H1 (cell line): ENCODE measurements around the gene SNX17. TPM values are rescaled to one million over a fixed set of nuclear protein-coding genes. Genes with fewer than 3 reads are reported as not detected.

Source experiments
- CBX5 ChIP-seq: fragments of 300-800, 300-1000 bp; sonication (generic); IDR thresholded peaks from 2 replicates; pipeline ENCODE4 v1.7.1; 2016; ENCODE audit warnings: antibody characterized with exemption, low read length, low read depth
- EZH2 ChIP-seq: fragments of 200-600 bp; sonication (generic); IDR thresholded peaks from 2 replicates; pipeline ENCODE4 v1.7.1; 2012; ENCODE audit warnings: low read depth, mild to moderate bottlenecking, moderate library complexity, low read length, inconsistent platforms; ENCODE audit not compliant: severe bottlenecking
- POLR2AphosphoS5 ChIP-seq: IDR thresholded peaks from 2 replicates; pipeline ENCODE4 v1.6.1; 2011; ENCODE audit warnings: low read depth, low read length
- RFX5 ChIP-seq: IDR thresholded peaks from 2 replicates; pipeline ENCODE4 v1.6.1; 2011; ENCODE audit warnings: low read depth, low read length, improper control_type of control experiment, borderline replicate concordance
- SAP30 ChIP-seq: fragments of 300-600 bp; sonication (generic); IDR thresholded peaks from 2 replicates; pipeline ENCODE4 v1.7.1; 2012; ENCODE audit warnings: low read length, moderate library complexity, mild to moderate bottlenecking, inconsistent platforms; ENCODE audit not compliant: insufficient read depth, insufficient replicate concordance
- SIN3A ChIP-seq, 2 experiments: IDR thresholded peaks in 1 of 2; conservative IDR thresholded peaks in 1 of 2; 2 replicates each; pipeline ENCODE4 v1.6.1; 2011 to 2012; ENCODE audit warnings: low read length in 2 of 2, improper control_type of control experiment in 1 of 2, low read depth in 1 of 2, mild to moderate bottlenecking in 1 of 2
- polyA plus RNA-seq, 7 experiments: library from polyadenylated mRNA; depleted of rRNA in 3 of 7; stranded (reverse) in 5 of 7; unstranded in 2 of 7; fragments of >200 nt in 5 of 7; fragments of 200-250 nt in 2 of 7; gene quantifications; 1 replicate in 5 of 7; 2 replicates in 1 of 7; 4 replicates in 1 of 7; pipeline versions ENCODE4 v1.2.1 to v1.2.3, GENCODE V29; 2011 to 2013; ENCODE audit warnings: missing spikeins in 2 of 7, mixed read lengths in 2 of 7
- total RNA-seq: library from RNA; stranded (reverse); fragmentation: NEBNext Ultra II Directional; extraction: Animal tissue kit (Norgen Biotek cat#: 25700); gene quantifications from 2 replicates; pipeline ENCODE4 v1.2.1, GENCODE V29; 2021

The SNX17 gene
- total and polyA plus RNA-seq, 2 of the 8 experiments (the other 6 are each of a cell fraction or from before 2014, with no cell fraction given) = 54.9 to 66.2 TPM

GRCh38 chr2:27379836-27380625 lies 9.6 kb downstream of the SNX17 start (continued):
- 0 out of 4 replicates have a peak, but pooled peaks of 1 of the 2 experiments have one; percentile 53 for TF ChIP-seq SIN3A (conservative IDR thresholded peaks at IDR 0.05 in 1 of 2, IDR thresholded peaks at IDR 0.05 in 1 of 2; ENCODE audit: low read depth in 1 of 2, low read length in 2 of 2)
- TF ChIP-seq RFX5 = no peak
- TF ChIP-seq POLR2AphosphoS5 = peak; percentile 47; the same call in 1 of the 2 replicates
- peak; percentile 16 for TF ChIP-seq SAP30
- no peak for TF ChIP-seq CBX5
- TF ChIP-seq EZH2 = no peak
